ENCODE data around the gene ZNF394. TPM values are rescaled to one million over a fixed set of nuclear protein-coding genes. Genes with fewer than 3 reads are reported as not detected.

ZNF394 gene
- total and polyA plus RNA-seq, 2 of the 4 experiments (the other 2 are of a cell fraction), result 10.9 to 24.7 TPM

- dilution Hi-C loops (cut with HindIII; ENCODE audit: low sequenced_read_pairs, unreplicated experiment), result no loop called here
Observed at GRCh38 chr7:99531354-99531765, 31.3 kb upstream of the ZNF394 start.

More at GRCh38 chr7:99531354-99531765, 31.3 kb upstream of the ZNF394 start:
- Histone ChIP-seq H3K4me2 (ENCODE audit: low read depth, low read length) (no peak overlapping the region), H4K5ac (ENCODE audit: low read depth, low read length) (no peak overlapping the region), H3K4me1 (ENCODE audit: control insufficient read depth, insufficient read depth, low read length) (no peaks in the 10 kb centered on the region), H3K9ac (ENCODE audit: low read depth, low read length) (no peak overlapping the region), H3K4me3 (ENCODE audit: insufficient read depth, low read depth, low read length) (no peak overlapping the region), H2BK20ac (ENCODE audit: low read depth, low read length) (no peak overlapping the region), H2AFZ (replicated peaks; ENCODE audit: low read length, poor library complexity) (no peak overlapping the region), H3K27me3 (ENCODE audit: control insufficient read depth, insufficient read depth, low read length) (no peaks in the 10 kb centered on the region), H3K56ac (ENCODE audit: extremely low read depth, insufficient read depth, low read length) (no peak overlapping the region), H3K79me1 (ENCODE audit: low read depth in 1 of 2, low read length in 2 of 2) (peaks cover 5 to 19% of the 10 kb centered on the region in 2 experiments; a peak in 2 of 4 replicates), H2BK15ac (ENCODE audit: low read depth, low read length) (no peak overlapping the region), H2BK5ac (ENCODE audit: low read depth, low read length, poor library complexity, severe bottlenecking) (no peak overlapping the region), H3K23ac (ENCODE audit: low read depth, low read length) (no peak overlapping the region), H3K9me1 (ENCODE audit: insufficient read depth, low read length) (no peaks in the 10 kb centered on the region), H2BK120ac (ENCODE audit: low read depth, low read length) (no peak overlapping the region), H3K36me3 (ENCODE audit: control insufficient read depth, insufficient read depth, low read length) (peaks cover 52% of the 10 kb centered on the region), H4K20me1 (ENCODE audit: insufficient read depth, low read length) (no peaks in the 10 kb centered on the region), H3K4ac (ENCODE audit: low read depth, low read length) (no peak overlapping the region), H2AK9ac (replicated peaks; ENCODE audit: low read depth, low read length, poor library complexity) (peak overlapping the region; percentile 30), H3K18ac (ENCODE audit: low read depth, low read length) (no peak overlapping the region), H3K27ac (ENCODE audit: insufficient read depth, low read length) (no peak overlapping the region), H2AK5ac (ENCODE audit: low read depth, low read length) (no peak overlapping the region), H3K9me3 (ENCODE audit: control insufficient read depth, insufficient read depth, low read length) (peaks cover 68% of the 10 kb centered on the region), H4K91ac (ENCODE audit: insufficient read depth, low read depth, low read length) (no peak overlapping the region), H3K14ac (replicated peaks; ENCODE audit: low read depth, low read length) (no peak overlapping the region), H4K8ac (ENCODE audit: low read depth in 2 of 2, low read length in 2 of 2) (no peak overlapping the region)
- in situ Hi-C loops (cut with MboI; ENCODE audit: low sequenced_read_pairs) (no loop called here), intact Hi-C loops (cut with micrococcal nuclease) (no loop called here)
- ChIA-PET POLR2A (ENCODE audit: unreplicated experiment) (no interaction called here), CTCF (no interaction called here)
- no peak for ATAC-seq (ENCODE audit: low read depth)
- TF ChIP-seq RCOR1 (IDR thresholded peaks at IDR 0.05; ENCODE audit: insufficient replicate concordance, low read length) (peak; percentile 73), MXI1 (IDR thresholded peaks at IDR 0.05; ENCODE audit: borderline replicate concordance, low read depth, low read length) (no peak)
- BruUV-seq (replicated peaks), result no TSS peak
- no peak for DNase-seq
- 98% methylated on average over 9 of the region's 12 CpGs; no CpG with 5 or more reads in 1 of the 2 experiments for WGBS, 2 experiments (ENCODE audit: extremely low coverage in 2 of 2, insufficient read length in 1 of 2)
